Fibroblast of the conjunctiva (primary cell): ENCODE results near the gene MSH6.

Source experiments
- DNase-seq: peaks from one replicate; pipeline ENCODE4 v3.0.0-alpha.2; 2010; ENCODE audit warnings: low read depth

The MSH6 gene, protein sequence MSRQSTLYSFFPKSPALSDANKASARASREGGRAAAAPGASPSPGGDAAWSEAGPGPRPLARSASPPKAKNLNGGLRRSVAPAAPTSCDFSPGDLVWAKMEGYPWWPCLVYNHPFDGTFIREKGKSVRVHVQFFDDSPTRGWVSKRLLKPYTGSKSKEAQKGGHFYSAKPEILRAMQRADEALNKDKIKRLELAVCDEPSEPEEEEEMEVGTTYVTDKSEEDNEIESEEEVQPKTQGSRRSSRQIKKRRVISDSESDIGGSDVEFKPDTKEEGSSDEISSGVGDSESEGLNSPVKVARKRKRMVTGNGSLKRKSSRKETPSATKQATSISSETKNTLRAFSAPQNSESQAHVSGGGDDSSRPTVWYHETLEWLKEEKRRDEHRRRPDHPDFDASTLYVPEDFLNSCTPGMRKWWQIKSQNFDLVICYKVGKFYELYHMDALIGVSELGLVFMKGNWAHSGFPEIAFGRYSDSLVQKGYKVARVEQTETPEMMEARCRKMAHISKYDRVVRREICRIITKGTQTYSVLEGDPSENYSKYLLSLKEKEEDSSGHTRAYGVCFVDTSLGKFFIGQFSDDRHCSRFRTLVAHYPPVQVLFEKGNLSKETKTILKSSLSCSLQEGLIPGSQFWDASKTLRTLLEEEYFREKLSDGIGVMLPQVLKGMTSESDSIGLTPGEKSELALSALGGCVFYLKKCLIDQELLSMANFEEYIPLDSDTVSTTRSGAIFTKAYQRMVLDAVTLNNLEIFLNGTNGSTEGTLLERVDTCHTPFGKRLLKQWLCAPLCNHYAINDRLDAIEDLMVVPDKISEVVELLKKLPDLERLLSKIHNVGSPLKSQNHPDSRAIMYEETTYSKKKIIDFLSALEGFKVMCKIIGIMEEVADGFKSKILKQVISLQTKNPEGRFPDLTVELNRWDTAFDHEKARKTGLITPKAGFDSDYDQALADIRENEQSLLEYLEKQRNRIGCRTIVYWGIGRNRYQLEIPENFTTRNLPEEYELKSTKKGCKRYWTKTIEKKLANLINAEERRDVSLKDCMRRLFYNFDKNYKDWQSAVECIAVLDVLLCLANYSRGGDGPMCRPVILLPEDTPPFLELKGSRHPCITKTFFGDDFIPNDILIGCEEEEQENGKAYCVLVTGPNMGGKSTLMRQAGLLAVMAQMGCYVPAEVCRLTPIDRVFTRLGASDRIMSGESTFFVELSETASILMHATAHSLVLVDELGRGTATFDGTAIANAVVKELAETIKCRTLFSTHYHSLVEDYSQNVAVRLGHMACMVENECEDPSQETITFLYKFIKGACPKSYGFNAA (N-terminal part only)

GRCh38 chr2:47782671-47783485 lies at the start of gene MSH6:
MSH6 (plus strand) TSS chr2:47783145; CDS start chr2:47783234, 89 bp downstream.
- peak; percentile 62 for DNase-seq

GRCh38 chr2:47735136-47735869 lies 47.6 kb upstream of the MSH6 start:
- DNase-seq, result no peak

DNA sequence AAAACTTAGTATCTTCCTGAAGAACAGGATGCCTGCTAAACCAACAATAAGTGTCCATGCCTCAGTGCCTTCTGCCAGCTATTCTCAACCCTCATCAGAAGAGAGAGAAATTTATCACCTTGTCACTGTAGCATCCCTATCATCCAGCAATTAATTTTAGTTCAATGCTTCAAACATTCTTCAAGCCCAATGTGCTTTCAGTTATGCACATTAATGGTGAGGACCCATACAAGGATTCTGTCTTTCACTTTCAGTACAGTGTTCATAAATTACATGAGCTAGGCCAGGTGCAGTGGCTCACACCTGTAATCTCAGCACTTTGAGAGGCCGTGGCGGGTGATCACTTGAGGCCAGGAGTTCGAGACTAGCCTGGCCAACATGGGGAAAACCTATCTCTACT lies 47.0 kb upstream of the MSH6 start:
- DNase-seq, result no peak

GRCh38 chr2:47737191-47737975 lies 45.6 kb upstream of the MSH6 start:
- DNase-seq, result no peak

DNA sequence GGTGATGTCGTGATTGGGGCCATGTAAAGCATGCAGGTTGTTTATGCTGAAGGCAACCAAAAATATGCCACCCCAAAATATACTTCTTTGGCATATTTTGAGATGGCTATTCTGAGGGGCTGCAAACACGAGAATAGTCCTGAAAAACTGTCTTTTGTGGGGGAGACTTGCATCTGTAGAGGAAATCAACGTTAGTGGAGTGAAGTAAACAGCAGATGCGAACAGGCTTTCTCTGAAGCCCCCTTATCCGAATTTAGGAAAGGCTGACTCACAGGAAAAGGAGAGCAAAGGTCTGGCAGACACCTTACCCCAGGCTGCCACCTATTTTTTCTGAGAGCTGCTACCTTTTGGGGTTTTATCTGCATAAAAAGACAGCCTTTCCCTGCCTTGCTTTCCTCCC lies 44.6 kb upstream of the MSH6 start:
- no peak for DNase-seq

GRCh38 chr2:47741101-47741500 lies 41.8 kb upstream of the MSH6 start:
- no peak for DNase-seq

- no peak for DNase-seq
Measured at GRCh38 chr2:47741637-47742036, 41.3 kb upstream of the MSH6 start.

GRCh38 chr2:47744074-47744473 lies 38.9 kb upstream of the MSH6 start:
- DNase-seq, result no peak

DNA sequence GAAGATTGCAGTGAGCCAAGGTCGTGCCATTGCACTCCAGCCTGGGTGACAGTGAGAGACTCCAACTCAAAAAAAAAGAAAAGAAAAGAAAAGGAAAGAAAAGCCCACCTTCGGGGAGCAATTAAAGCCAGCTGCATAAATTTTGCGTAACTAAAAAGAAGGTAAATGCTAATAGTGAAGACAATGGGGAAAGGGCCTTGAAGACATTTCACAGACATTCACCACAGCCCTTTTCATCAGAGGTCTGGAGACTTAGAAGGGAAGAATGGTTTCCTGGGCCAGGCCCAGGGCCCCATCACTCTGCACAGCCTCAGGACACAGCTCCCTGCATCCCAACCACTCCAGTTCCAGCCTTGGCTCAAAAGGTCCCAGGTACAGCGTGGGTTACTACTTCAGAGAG lies 35.1 kb upstream of the MSH6 start:
- no peak for DNase-seq

GRCh38 chr2:47751856-47752414 lies 31.0 kb upstream of the MSH6 start:
- DNase-seq, result no peak

DNA sequence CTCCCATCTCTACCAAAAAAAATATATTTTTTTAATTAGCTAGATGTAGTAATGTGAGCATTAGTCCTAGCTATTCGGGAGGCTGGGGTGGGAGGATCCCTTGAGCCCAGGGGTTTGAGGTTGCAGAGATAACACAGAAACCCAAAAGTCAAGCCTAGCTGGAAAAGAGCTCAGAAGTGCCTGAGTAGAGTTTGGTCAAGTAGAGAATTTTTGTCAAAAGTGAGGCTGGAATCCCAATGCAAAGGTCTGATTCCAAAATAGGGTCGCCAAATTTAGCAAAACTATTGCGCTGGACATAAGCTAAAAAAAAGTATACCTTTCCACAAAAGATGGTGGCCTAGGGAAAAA lies 15.5 kb upstream of the MSH6 start:
- no peak for DNase-seq

DNA sequence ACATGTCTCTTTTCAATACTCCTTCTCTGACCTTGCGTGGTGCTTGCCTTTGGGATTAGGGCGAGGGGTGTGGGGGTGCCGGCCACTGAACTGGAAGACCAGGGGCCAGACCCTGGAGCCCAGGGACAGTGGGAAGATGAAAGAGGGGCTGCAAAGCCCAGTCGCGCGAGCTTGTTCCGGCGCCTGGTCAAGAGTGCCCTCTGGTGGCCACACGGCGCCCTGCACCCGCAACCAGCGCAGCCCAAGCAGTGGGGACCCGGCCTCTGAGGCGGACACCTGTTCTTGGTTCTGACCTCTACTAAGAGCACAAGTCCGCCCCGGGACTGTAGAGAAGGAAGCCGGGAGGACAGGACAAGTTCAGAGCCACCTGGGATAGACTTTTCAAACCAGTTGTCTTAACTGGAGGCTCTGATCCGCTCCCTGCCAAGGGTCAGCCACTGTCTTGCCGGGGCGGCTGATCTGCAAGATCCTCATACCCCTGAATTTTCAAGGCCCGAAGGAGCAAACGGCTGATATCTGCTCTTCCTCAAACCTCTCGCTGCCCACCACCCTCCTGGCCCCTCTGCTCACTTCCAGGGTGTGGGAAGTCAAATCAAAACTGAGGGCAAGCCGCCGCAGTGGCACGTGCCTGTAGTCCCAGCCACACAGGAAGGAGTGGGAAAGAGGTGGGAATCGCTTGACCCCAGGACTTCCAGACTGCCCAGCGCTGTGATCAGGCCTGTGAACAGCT lies 14.9 kb upstream of the MSH6 start:
- peak; percentile 23 for DNase-seq

- no peak for DNase-seq
Measured at GRCh38 chr2:47769318-47769717, 13.6 kb upstream of the MSH6 start.

DNA sequence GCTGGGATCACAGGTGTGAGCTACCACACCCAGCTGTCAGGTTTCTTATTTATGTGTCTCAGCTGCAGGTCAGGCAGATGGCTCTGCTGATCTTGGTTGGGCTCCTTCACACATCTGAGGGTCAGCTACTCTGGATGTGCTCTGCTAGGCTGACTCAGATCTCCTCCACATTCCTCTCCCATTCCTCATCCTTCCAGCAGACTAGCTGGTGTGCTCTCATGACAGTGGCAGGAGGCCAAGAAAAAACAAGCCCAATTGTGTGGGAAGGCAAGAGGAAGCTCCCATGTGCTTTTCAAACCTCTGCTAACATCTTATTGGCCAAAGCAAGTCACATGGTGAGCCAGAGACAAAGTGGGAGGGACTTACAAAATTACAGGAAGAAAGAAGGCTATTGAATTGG lies 11.7 kb upstream of the MSH6 start:
- DNase-seq, result peak; percentile 85

DNA sequence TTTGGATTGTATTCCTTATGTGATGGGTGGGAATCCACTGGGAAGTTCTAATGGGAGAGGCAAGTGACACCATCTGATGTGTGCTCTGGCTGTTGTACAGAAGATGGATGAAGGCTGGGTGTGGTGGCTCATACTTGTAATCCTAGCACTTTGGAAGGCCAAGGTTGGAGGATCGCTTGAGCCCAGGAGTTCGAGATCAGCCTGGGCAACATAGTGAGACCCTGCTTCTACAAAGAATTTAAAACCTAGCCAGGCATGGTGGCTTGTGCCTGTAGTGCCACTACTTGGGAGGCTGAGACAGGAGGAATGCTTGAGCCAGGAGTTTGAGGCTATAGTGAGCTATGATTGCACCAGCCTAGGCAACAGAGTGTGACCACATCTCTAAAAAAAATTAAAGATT lies 10.6 kb upstream of the MSH6 start:
- DNase-seq, result no peak

- no peak for DNase-seq
Measured at GRCh38 chr2:47774567-47774966, 8.4 kb upstream of the MSH6 start.

DNA sequence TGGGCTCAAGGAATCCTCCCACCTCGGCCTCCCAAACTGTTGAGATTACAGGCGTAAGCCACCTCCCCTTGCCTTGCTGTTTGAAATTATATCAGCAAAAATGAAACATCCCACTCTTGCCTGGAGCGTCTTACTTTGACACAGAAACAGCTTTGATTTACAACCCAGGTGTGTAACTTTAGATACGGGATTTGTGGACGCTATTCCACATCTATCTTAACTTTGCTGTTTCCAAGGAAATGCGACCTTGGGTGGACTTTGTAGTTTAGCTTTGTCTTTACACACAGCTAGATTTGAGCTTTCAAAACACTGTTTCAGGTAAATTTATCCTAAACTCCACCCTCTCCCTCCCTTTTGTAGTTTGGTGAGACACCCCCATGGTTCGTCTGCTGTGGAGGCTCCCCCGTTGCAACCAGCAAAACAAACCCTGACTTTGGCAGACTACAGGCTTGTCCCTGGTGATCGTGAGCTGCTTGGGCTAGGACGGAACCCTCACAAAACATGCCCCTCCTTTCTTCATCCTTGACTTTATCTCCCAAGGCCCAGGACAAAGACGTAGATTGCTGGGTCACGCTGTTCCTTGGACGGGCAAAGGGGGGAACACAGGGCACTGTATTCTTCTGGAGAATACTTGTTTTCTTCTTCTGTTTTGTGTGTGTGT lies 5.5 kb upstream of the MSH6 start:
- DNase-seq, result no peak

DNA sequence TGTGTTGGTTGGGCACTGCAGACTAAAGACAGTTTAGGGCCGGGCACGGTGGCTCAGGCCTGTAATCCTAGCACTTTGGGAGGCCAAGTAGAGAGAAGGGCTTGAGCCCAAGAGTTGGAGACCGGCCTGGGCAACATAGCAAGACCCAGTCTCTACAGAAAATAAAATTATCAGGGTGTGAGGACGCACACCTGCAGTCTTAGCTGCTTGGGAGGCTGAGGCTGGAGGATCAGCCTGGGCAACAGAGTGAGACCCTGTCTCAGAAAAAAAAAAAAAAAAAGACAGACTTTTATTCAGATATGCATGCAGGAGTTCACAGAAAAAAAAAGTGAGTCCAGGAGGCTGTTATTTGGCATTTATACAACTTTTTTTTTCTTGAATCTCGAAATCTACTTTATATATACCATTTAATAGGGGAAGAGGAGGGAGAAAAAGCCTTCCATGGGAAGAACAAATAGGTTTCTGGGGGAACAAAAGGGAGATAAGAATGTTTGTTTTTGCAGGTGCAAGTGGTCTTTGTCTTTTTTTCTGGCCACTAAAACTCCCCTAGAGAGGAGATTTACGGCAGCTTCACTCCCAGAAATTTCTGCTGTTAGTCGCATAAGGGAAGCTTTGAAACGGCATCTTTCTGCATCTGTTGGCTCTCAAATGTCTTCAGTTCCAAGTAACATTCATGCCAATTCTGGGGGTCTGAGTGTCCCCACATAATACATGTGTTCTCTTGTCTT lies 4.1 kb upstream of the MSH6 start:
- DNase-seq, result no peak
